ENCODE results near the gene BLVRB. TPM values are rescaled to one million over a fixed set of nuclear protein-coding genes. Genes with fewer than 3 reads are reported as not detected.

BLVRB gene
- total and polyA plus RNA-seq, 4 donors = 132 to 1,243 (median 252) TPM

GRCh38 chr19:40512473-40513344 is 47.2 kb upstream of the BLVRB start:
- TF ChIP-seq GABPA (IDR thresholded peaks at IDR 0.05 in 1 of 2, conservative IDR thresholded peaks at IDR 0.05 in 1 of 2) (no peak), HNF4G (IDR thresholded peaks at IDR 0.05) (no peak), RXRA (IDR thresholded peaks at IDR 0.05) (no peak), FOXA1 (IDR thresholded peaks at IDR 0.05) (no peak), NR2F2 (IDR thresholded peaks at IDR 0.05) (no peak), HNF4A (conservative IDR thresholded peaks at IDR 0.05) (no peak), JUND (IDR thresholded peaks at IDR 0.05) (no peak), EGR1 (IDR thresholded peaks at IDR 0.05; ENCODE audit: low read depth in 2 of 2) (no peak), FOXA2 (IDR thresholded peaks at IDR 0.05) (no peak), YY1 (IDR thresholded peaks at IDR 0.05) (no peak), ATF3 (IDR thresholded peaks at IDR 0.05) (no peak), ZBTB33 (IDR thresholded peaks at IDR 0.05) (no peak)
- Histone ChIP-seq H3K36me3 (ENCODE audit: control insufficient read depth in 4 of 4, insufficient read depth in 3 of 4, low read depth in 1 of 4, low read length in 3 of 4) (no peaks in the 10 kb centered on the region), H3K9ac (ENCODE audit: low read depth in 1 of 2, low read length in 2 of 2) (no peak overlapping the region), H3K4me1 (ENCODE audit: control insufficient read depth in 4 of 4, insufficient read depth in 4 of 4, low read length in 3 of 4) (peaks cover 0 to 10% (median 4%) of the 10 kb centered on the region in 4 donors), H3K27ac (ENCODE audit: low read depth in 1 of 2, low read length in 2 of 2) (no peak overlapping the region), H3K9me3 (ENCODE audit: control insufficient read depth in 4 of 4, low read length in 3 of 4) (no peaks in the 10 kb centered on the region), H3K27me3 (ENCODE audit: control insufficient read depth in 4 of 4, insufficient read depth in 4 of 4, low read length in 3 of 4) (peaks cover 0 to 5% (median 2%) of the 10 kb centered on the region in 4 donors), H3K4me3 (ENCODE audit: low read depth in 1 of 3, low read length in 3 of 3) (peak overlapping the region in 1 of 3 donors; percentile 9)
- WGBS = 9% methylated on average over 105 of the region's 105 CpGs
- DNase-seq (ENCODE audit: low spot score) = no peak

GRCh38 chr19:40512110-40512472 is 46.5 kb upstream of the BLVRB start:
- H3K4me1 ChIP-seq (ENCODE audit: control insufficient read depth in 4 of 4, insufficient read depth in 4 of 4, low read length in 3 of 4) = peaks cover 0 to 10% (median 4%) of the 10 kb centered on the region in 4 donors
- TF ChIP-seq SP1 (IDR thresholded peaks at IDR 0.05) = no peak
- no peak for TF ChIP-seq JUND (IDR thresholded peaks at IDR 0.05)
- TF ChIP-seq ZBTB33 (IDR thresholded peaks at IDR 0.05) = no peak
- TF ChIP-seq EGR1 (IDR thresholded peaks at IDR 0.05; ENCODE audit: low read depth in 2 of 2) = no peak
- no peak for TF ChIP-seq RXRA (IDR thresholded peaks at IDR 0.05)
- TF ChIP-seq NR2F2 (IDR thresholded peaks at IDR 0.05) = no peak
- TF ChIP-seq HNF4A (conservative IDR thresholded peaks at IDR 0.05) = no peak
- TF ChIP-seq REST (IDR thresholded peaks at IDR 0.05) = no peak
- no peak for TF ChIP-seq HNF4G (IDR thresholded peaks at IDR 0.05)
- TF ChIP-seq YY1 (IDR thresholded peaks at IDR 0.05) = no peak
- no peak for TF ChIP-seq TAF1 (conservative IDR thresholded peaks at IDR 0.05)
- no peak for TF ChIP-seq CTCF (IDR thresholded peaks at IDR 0.05; ENCODE audit: low read depth, low read length, missing input control)
- no peak overlapping the region for H3K27ac ChIP-seq (ENCODE audit: low read depth in 1 of 2, low read length in 2 of 2)
- no peak overlapping the region for H3K9ac ChIP-seq (ENCODE audit: low read depth in 1 of 2, low read length in 2 of 2)
- H3K9me3 ChIP-seq (ENCODE audit: control insufficient read depth in 4 of 4, low read length in 3 of 4) = no peaks in the 10 kb centered on the region
- peaks cover 0 to 5% (median 2%) of the 10 kb centered on the region in 4 donors for H3K27me3 ChIP-seq (ENCODE audit: control insufficient read depth in 4 of 4, insufficient read depth in 4 of 4, low read length in 3 of 4)
- WGBS = 29% methylated on average over 1 of the region's 1 CpG
- H3K4me3 ChIP-seq (ENCODE audit: low read depth in 1 of 3, low read length in 3 of 3) = no peak overlapping the region
- no peaks in the 10 kb centered on the region for H3K36me3 ChIP-seq (ENCODE audit: control insufficient read depth in 4 of 4, insufficient read depth in 3 of 4, low read depth in 1 of 4, low read length in 3 of 4)
- DNase-seq (ENCODE audit: low spot score) = no peak

Measured in liver (tissue), 9 donors.